ENCODE data around the gene HELZ.

The HELZ gene

DNA sequence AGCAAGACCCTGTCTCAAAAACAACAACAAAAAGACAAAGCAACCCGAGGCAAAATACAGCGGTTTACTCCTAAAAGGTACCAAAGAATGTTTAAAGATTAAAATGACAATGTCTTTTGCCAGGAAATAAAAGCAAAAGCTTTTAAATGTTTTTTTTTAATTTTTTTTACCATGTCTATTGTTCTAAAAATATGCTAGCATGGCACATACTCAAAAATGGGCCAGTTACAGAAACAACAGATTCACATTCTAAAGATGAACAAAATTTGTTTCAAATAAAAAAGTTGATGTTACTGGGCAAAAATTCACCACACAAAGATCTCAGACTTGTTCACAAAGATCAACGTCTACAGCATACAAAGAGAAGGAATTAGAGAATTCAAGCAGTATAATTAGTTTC lies 159.6 kb downstream of the HELZ start:
- TF ChIP-seq, protein P1, sequence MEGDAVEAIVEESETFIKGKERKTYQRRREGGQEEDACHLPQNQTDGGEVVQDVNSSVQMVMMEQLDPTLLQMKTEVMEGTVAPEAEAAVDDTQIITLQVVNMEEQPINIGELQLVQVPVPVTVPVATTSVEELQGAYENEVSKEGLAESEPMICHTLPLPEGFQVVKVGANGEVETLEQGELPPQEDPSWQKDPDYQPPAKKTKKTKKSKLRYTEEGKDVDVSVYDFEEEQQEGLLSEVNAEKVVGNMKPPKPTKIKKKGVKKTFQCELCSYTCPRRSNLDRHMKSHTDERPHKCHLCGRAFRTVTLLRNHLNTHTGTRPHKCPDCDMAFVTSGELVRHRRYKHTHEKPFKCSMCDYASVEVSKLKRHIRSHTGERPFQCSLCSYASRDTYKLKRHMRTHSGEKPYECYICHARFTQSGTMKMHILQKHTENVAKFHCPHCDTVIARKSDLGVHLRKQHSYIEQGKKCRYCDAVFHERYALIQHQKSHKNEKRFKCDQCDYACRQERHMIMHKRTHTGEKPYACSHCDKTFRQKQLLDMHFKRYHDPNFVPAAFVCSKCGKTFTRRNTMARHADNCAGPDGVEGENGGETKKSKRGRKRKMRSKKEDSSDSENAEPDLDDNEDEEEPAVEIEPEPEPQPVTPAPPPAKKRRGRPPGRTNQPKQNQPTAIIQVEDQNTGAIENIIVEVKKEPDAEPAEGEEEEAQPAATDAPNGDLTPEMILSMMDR (conservative IDR thresholded peaks at IDR 0.05; ENCODE audit: low read depth, low read length), result no peak
- DNase-seq (ENCODE audit: low read depth), result no peak
- no peak overlapping the region for H3K4me3 ChIP-seq (ENCODE audit: low read length)

DNA sequence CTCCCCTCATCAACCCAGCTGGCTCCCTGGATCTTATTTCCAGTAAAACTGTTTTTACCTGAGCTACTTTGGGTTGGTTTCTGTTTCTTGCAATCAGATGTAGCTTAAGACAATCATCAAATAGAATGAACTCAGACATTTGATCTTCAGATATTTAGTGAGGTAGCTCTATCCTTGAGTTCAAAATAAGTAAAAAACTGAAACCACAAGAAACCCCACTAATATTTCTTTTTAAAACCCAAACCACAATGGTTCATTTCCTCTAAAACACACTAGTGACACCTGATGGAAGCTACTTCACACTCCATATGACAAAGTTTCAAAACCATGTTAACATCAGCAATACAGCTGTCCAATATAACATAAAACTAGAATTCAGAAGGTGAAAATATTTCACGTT lies 162.9 kb downstream of the HELZ start:
- TF ChIP-seq, protein P1 (conservative IDR thresholded peaks at IDR 0.05; ENCODE audit: low read depth, low read length), result no peak
- no peak for DNase-seq (ENCODE audit: low read depth)
- H3K4me3 ChIP-seq (ENCODE audit: low read length), result no peak overlapping the region

DNA sequence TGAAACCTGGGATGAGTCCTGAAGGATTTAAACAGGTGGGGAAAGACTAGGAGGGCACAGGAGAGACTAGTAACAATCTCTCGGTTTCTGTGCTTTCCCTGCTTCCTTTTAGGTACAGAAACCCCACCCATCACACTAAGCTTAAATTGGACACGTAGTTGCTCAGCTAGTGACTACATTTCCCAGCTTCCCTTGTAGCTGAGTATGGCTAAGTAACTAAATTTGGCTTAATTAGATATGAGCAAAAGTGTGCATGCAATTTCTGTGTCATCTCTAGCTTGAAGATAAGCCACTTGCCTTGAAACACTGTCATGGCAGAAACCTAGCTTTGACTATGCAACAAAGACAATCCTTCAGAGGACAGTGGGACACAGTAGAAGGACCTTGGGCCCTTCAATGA lies 164.2 kb downstream of the HELZ start:
- H3K4me3 ChIP-seq (ENCODE audit: low read length), result no peak overlapping the region
- DNase-seq (ENCODE audit: low read depth), result no peak
- TF ChIP-seq, protein P1 (conservative IDR thresholded peaks at IDR 0.05; ENCODE audit: low read depth, low read length), result no peak

DNA sequence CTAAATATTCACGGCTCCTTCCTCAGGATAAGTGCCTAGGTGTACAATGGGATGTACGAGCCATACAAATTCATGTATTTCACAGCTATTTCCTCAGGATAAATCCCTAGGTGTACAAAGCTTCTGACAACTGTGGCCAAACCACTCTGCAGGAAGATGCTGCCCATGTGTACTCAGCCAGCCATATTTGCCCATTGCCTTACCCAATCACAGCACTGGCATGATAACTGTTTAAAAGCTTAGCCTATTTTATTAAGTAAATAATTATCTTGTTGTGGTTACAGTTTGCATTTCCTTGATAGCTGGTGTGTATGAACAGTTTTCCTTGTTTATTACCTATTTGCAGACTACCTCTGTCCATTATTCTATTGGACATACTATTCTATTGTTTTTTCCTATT lies 165.5 kb downstream of the HELZ start:
- no peak overlapping the region for H3K4me3 ChIP-seq (ENCODE audit: low read length)
- DNase-seq (ENCODE audit: low read depth), result no peak
- TF ChIP-seq, protein P1 (conservative IDR thresholded peaks at IDR 0.05; ENCODE audit: low read depth, low read length), result no peak

DNA sequence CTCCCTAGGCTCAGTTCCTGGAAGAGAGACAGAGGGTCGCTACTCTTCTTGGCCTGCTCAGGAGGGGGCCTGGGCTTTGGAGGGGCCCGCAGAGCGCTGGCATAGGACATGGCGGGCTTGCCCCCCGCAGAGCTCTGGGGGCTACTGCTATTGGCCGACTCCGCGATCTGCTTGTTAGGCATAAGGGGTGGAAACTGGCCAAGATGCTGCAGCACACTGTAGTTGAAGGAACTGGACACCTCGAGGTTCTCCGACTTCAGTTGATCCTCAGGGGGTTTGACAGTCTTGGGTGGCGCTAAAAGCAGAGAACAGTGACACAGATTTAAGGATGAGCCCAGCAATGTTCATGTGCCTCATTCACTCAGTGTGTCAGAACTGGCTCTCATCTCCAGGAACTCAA lies 166.7 kb downstream of the HELZ start:
- H3K4me3 ChIP-seq (ENCODE audit: low read length), result no peak overlapping the region
- DNase-seq (ENCODE audit: low read depth), result no peak
- TF ChIP-seq, protein P1 (conservative IDR thresholded peaks at IDR 0.05; ENCODE audit: low read depth, low read length), result no peak

DNA sequence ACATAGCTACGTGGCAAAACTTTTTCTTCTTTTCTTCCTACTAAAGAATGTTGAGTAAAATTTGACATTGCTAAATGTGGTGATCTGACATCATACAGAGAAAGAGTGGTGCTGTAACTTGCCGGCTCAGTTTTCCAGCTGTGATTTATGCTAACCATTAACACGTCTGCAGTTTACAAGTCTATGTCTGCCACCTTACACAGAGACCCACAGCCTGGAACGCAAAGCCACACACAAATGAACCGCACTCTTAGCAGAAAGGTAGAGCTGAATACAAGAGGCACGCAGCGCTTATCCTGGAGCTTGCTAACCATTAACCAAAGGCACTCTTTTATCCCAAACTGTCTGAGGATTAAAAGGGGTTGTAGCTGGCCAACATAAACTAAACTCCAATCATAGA lies 168.7 kb downstream of the HELZ start:
- no peak for DNase-seq (ENCODE audit: low read depth)
- TF ChIP-seq, protein P1 (conservative IDR thresholded peaks at IDR 0.05; ENCODE audit: low read depth, low read length), result no peak
- H3K4me3 ChIP-seq (ENCODE audit: low read length), result no peak overlapping the region

DNA sequence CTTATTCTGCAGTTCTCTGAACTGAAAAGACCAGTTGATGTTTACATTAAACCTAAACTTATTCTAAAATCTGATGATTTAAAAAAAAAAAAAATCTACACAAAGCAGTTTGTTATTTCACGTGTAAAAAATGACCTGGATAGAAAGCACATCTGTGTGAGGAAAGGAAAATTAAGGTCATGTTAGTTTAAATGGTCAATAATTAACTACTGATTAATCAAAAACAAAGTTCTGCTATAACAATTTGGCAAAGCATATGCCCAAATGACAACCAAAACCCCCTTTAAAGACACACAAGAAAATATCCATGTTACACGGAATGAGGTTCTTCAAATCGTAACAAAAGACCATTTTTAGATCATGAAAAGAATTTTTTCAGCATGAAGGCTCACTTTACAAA lies 170.2 kb downstream of the HELZ start:
- TF ChIP-seq, protein P1 (conservative IDR thresholded peaks at IDR 0.05; ENCODE audit: low read depth, low read length), result no peak
- H3K4me3 ChIP-seq (ENCODE audit: low read length), result no peak overlapping the region
- DNase-seq (ENCODE audit: low read depth), result no peak
